H1 (cell line): ENCODE measurements around the gene ABI3BP. TPM values are rescaled to one million over a fixed set of nuclear protein-coding genes. Genes with fewer than 3 reads are reported as not detected.

ENCODE experiments used
- CTCF ChIA-PET: fragments of 300-600 bp; sonication (Branson Sonifier 250); formaldehyde crosslinking; loops from one replicate; lab custom pipeline; 2021; ENCODE audit not compliant: partially characterized antibody; lab: Charles Lee
- POLR2A ChIA-PET: fragments of 300-600 bp; sonication (Branson Sonifier 250); formaldehyde crosslinking; loops from one replicate; lab custom pipeline; 2021; ENCODE audit warnings: inconsistent platforms; ENCODE audit not compliant: partially characterized antibody; lab: Charles Lee
- DNase-seq, 2 experiments: peaks; one replicate each; pipeline versions ENCODE4 v3.0.0 to v3.0.0-alpha.2; 2010 to 2022; ENCODE audit warnings: low spot score in 2 of 2, low read depth in 1 of 2, mixed read lengths in 1 of 2
- FAIRE-seq: peaks from 2 replicates; lab custom pipeline; 2011; peaks lifted over from hg19 to GRCh38; lab: Jason Lieb, UNC
- H2AFZ ChIP-seq: 2 replicates; pipeline ENCODE4 v1.8.1; 2012; ENCODE audit warnings: low read length, inconsistent platforms
- H2AK5ac ChIP-seq: 2 replicates; pipeline ENCODE4 v1.6.1; 2013; ENCODE audit warnings: low read depth, low read length
- H2BK120ac ChIP-seq: replicated peaks from 2 replicates; pipeline ENCODE3; 2013; ENCODE audit warnings: low read depth, low read length, inconsistent platforms
- H2BK12ac ChIP-seq: 2 replicates; pipeline ENCODE4 v1.6.1; 2013; ENCODE audit warnings: low read depth, low read length
- H2BK15ac ChIP-seq: 2 replicates; pipeline ENCODE4 v1.6.1; 2013; ENCODE audit warnings: low read length
- H2BK20ac ChIP-seq: 2 replicates; pipeline ENCODE4 v1.6.1; 2013; ENCODE audit warnings: low read length
- H2BK5ac ChIP-seq: 2 replicates; pipeline ENCODE4 v1.6.1; 2013; ENCODE audit warnings: low read depth, low read length
- H3K14ac ChIP-seq: 2 replicates; pipeline ENCODE4 v1.6.1; 2013; ENCODE audit warnings: inconsistent platforms; ENCODE audit not compliant: insufficient read length
- H3K18ac ChIP-seq: 2 replicates; pipeline ENCODE4 v1.6.1; 2013; ENCODE audit warnings: low read length; ENCODE audit errors: extremely low read depth
- H3K23ac ChIP-seq: 2 replicates; pipeline ENCODE4 v1.6.1; 2013; ENCODE audit warnings: inconsistent platforms; ENCODE audit not compliant: insufficient read length
- H3K23me2 ChIP-seq: 2 replicates; pipeline ENCODE4 v1.6.1; 2013; ENCODE audit warnings: low read depth, low read length
- H3K27ac ChIP-seq: 2 replicates; pipeline ENCODE4 v1.6.1; 2011; ENCODE audit warnings: low read depth, low read length, inconsistent platforms
- H3K27me3 ChIP-seq, 4 experiments: replicated peaks in 1 of 4; 1 replicate in 1 of 4; 2 replicates in 3 of 4; pipeline versions ENCODE4 v1.6.1 to v1.8.1; 2011 to 2013; ENCODE audit warnings: low read length in 3 of 4, mild to moderate bottlenecking in 3 of 4, inconsistent platforms in 2 of 4, mixed read lengths in 2 of 4, moderate library complexity in 1 of 4; ENCODE audit not compliant: control insufficient read depth in 3 of 4, insufficient read depth in 3 of 4; ENCODE audit errors: extremely low read depth in 1 of 4
- H3K36me3 ChIP-seq, 4 experiments: 2 replicates each; pipeline versions ENCODE4 v1.6.1 to v1.8.1; 2011 to 2013; ENCODE audit warnings: mild to moderate bottlenecking in 4 of 4, low read length in 3 of 4, moderate library complexity in 2 of 4, control low read depth in 1 of 4, inconsistent platforms in 1 of 4; ENCODE audit not compliant: insufficient read depth in 4 of 4, control insufficient read depth in 2 of 4
- H3K4ac ChIP-seq: replicated peaks from 2 replicates; pipeline ENCODE3; 2013; ENCODE audit warnings: low read length, low read depth, mixed read lengths, inconsistent platforms; ENCODE audit not compliant: insufficient read length
- H3K4me1 ChIP-seq, 4 experiments: replicated peaks in 1 of 4; 1 replicate in 1 of 4; 2 replicates in 3 of 4; pipeline versions ENCODE4 v1.6.1 to v1.8.1; 2011 to 2013; ENCODE audit warnings: low read length in 3 of 4, inconsistent platforms in 2 of 4, mixed read lengths in 1 of 4; ENCODE audit not compliant: insufficient read depth in 4 of 4, control insufficient read depth in 3 of 4
- H3K4me2 ChIP-seq, 2 experiments: 2 replicates each; pipeline versions ENCODE4 v1.6.1 to v1.8.1; 2011 to 2013; ENCODE audit warnings: low read depth in 2 of 2, low read length in 2 of 2, control low read depth in 1 of 2, inconsistent platforms in 1 of 2, mild to moderate bottlenecking in 1 of 2; ENCODE audit not compliant: insufficient read depth in 1 of 2
- H3K4me3 ChIP-seq, 4 experiments: fragments of 200-600, 300-600 bp in 1 of 4; sonication (generic), shearing (Covaris generic), sonication (Bioruptor Twin) in 1 of 4; 2 replicates each; pipeline versions ENCODE4 v1.5.1 to v1.8.1; 2011 to 2016; ENCODE audit warnings: low read length in 4 of 4, low read depth in 3 of 4, control low read depth in 2 of 4, inconsistent platforms in 2 of 4, mild to moderate bottlenecking in 2 of 4, mixed read lengths in 1 of 4, moderate library complexity in 1 of 4; ENCODE audit not compliant: insufficient read depth in 2 of 4; ENCODE audit errors: extremely low read depth in 1 of 4
- H3K56ac ChIP-seq: replicated peaks from 2 replicates; pipeline ENCODE3; 2013; ENCODE audit warnings: low read depth, mild to moderate bottlenecking, mixed read lengths, low read length, inconsistent platforms; ENCODE audit not compliant: insufficient read length
- H3K79me1 ChIP-seq: 2 replicates; pipeline ENCODE4 v1.6.1; 2013; ENCODE audit warnings: low read depth, low read length, control low read depth
- H3K79me2 ChIP-seq, 2 experiments: 2 replicates each; pipeline versions ENCODE4 v1.6.1 to v1.8.1; 2012 to 2013; ENCODE audit warnings: low read length in 2 of 2, mild to moderate bottlenecking in 2 of 2, inconsistent platforms in 1 of 2; ENCODE audit not compliant: insufficient read depth in 2 of 2, control insufficient read depth in 1 of 2
- H3K9ac ChIP-seq, 4 experiments: replicated peaks in 1 of 4; 1 replicate in 1 of 4; 2 replicates in 3 of 4; pipeline versions ENCODE4 v1.6.1 to v1.8.1; 2011 to 2013; ENCODE audit warnings: low read depth in 3 of 4, low read length in 3 of 4, control low read depth in 2 of 4, mild to moderate bottlenecking in 2 of 4, moderate library complexity in 2 of 4, inconsistent platforms in 1 of 4; ENCODE audit errors: extremely low read depth in 1 of 4
- H3K9me3 ChIP-seq, 2 experiments: 2 replicates each; pipeline versions ENCODE4 v1.6.1 to v1.8.1; 2012 to 2013; ENCODE audit warnings: mild to moderate bottlenecking in 2 of 2, moderate library complexity in 2 of 2, control low read depth in 1 of 2, inconsistent platforms in 1 of 2, low read depth in 1 of 2, low read length in 1 of 2, mixed read lengths in 1 of 2; ENCODE audit not compliant: insufficient read depth in 2 of 2
- H4K20me1 ChIP-seq, 2 experiments: replicated peaks in 1 of 2; 2 replicates each; pipeline versions ENCODE3 to v1.8.1; 2011 to 2013; ENCODE audit warnings: inconsistent platforms in 2 of 2, low read length in 2 of 2, mild to moderate bottlenecking in 1 of 2; ENCODE audit not compliant: insufficient read depth in 2 of 2, control insufficient read depth in 1 of 2
- H4K5ac ChIP-seq: 2 replicates; pipeline ENCODE4 v1.6.1; 2013; ENCODE audit warnings: low read length, low read depth, mixed read lengths, inconsistent platforms; ENCODE audit not compliant: insufficient read length
- H4K8ac ChIP-seq: 2 replicates; pipeline ENCODE4 v1.8.0; 2013; ENCODE audit warnings: mild to moderate bottlenecking, moderate library complexity, low read length, inconsistent platforms; ENCODE audit not compliant: insufficient read depth; ENCODE audit errors: extremely low read depth
- H4K91ac ChIP-seq: replicated peaks from 2 replicates; pipeline ENCODE3; 2013; ENCODE audit warnings: low read length, mixed read lengths, inconsistent platforms; ENCODE audit not compliant: insufficient read length
- ATF3 ChIP-seq: IDR thresholded peaks from 2 replicates; pipeline ENCODE4 v1.6.1; 2011; ENCODE audit warnings: low read depth, mild to moderate bottlenecking, low read length; ENCODE audit not compliant: insufficient read depth
- BACH1 ChIP-seq: IDR thresholded peaks from 2 replicates; pipeline ENCODE4 v1.6.1; 2012; ENCODE audit warnings: low read length, improper control_type of control experiment
- CBX5 ChIP-seq: fragments of 300-800, 300-1000 bp; sonication (generic); IDR thresholded peaks from 2 replicates; pipeline ENCODE4 v1.7.1; 2016; ENCODE audit warnings: antibody characterized with exemption, low read length, low read depth
- CHD1 ChIP-seq: IDR thresholded peaks from 2 replicates; pipeline ENCODE4 v1.6.1; 2012; ENCODE audit warnings: low read depth, low read length, improper control_type of control experiment
- CTBP2 ChIP-seq: IDR thresholded peaks from 2 replicates; pipeline ENCODE4 v1.7.0; 2011; ENCODE audit warnings: borderline replicate concordance, mild to moderate bottlenecking, moderate library complexity, mixed read lengths, low read length; ENCODE audit not compliant: insufficient read depth, insufficient read length
- EZH2 ChIP-seq: fragments of 200-600 bp; sonication (generic); IDR thresholded peaks from 2 replicates; pipeline ENCODE4 v1.7.1; 2012; ENCODE audit warnings: low read depth, mild to moderate bottlenecking, moderate library complexity, low read length, inconsistent platforms; ENCODE audit not compliant: severe bottlenecking
- KDM5A ChIP-seq: fragments of 200-600 bp; IDR thresholded peaks from 2 replicates; pipeline ENCODE4 v1.7.1; 2012; ENCODE audit warnings: mild to moderate bottlenecking, low read length, inconsistent platforms, mixed read lengths
- MAX ChIP-seq: IDR thresholded peaks from 2 replicates; pipeline ENCODE4 v1.6.1; 2012; ENCODE audit warnings: inconsistent platforms
- POLR2A ChIP-seq, 2 experiments: IDR thresholded peaks; 1 replicate in 1 of 2; 2 replicates in 1 of 2; pipeline ENCODE4 v1.6.1; 2011; ENCODE audit warnings: low read depth in 2 of 2, low read length in 2 of 2, mild to moderate bottlenecking in 2 of 2; ENCODE audit errors: control extremely low read depth in 1 of 2
- RNF2 ChIP-seq: fragments of 200-900, 300-1000 bp; sonication (generic); IDR thresholded peaks from 2 replicates; pipeline ENCODE4 v1.7.1; 2016; ENCODE audit warnings: borderline replicate concordance, low read depth, mild to moderate bottlenecking, antibody characterized with exemption, low read length; ENCODE audit not compliant: poor library complexity, severe bottlenecking; ENCODE audit errors: missing control alignments
- SP1 ChIP-seq: IDR thresholded peaks from 2 replicates; pipeline ENCODE4 v1.6.1; 2011; ENCODE audit warnings: low read depth, low read length
- SRF ChIP-seq: IDR thresholded peaks from 2 replicates; pipeline ENCODE4 v1.6.1; 2011; ENCODE audit warnings: mild to moderate bottlenecking, low read depth, low read length, moderate library complexity
- TCF12 ChIP-seq: IDR thresholded peaks from 2 replicates; pipeline ENCODE4 v1.6.1; 2011; ENCODE audit warnings: low read depth, mild to moderate bottlenecking, low read length
- TEAD4 ChIP-seq: IDR thresholded peaks from 2 replicates; pipeline ENCODE4 v1.6.1; 2012; ENCODE audit warnings: low read depth, low read length, inconsistent platforms, mixed read lengths
- WGBS, 2 experiments: shearing (Covaris generic) in 1 of 2; methylation state at CpG; one replicate each; pipeline versions ENCODE4 v1.1.6 to v1.1.7; 2013 to 2015; ENCODE audit warnings: low lambda C conversion rate in 2 of 2, mixed read lengths in 2 of 2, inconsistent platforms in 1 of 2, low coverage in 1 of 2, missing lambda C conversion rate in 1 of 2; ENCODE audit not compliant: insufficient replicate concordance in 2 of 2, insufficient coverage in 1 of 2, insufficient read length in 1 of 2; ENCODE audit errors: extremely low coverage in 1 of 2, missing lambda C conversion rate in 1 of 2; 5-methylcytosine and 5-hydroxymethylcytosine counted together
- polyA plus RNA-seq, 7 experiments: library from polyadenylated mRNA; depleted of rRNA in 3 of 7; stranded (reverse) in 5 of 7; unstranded in 2 of 7; fragments of >200 nt in 5 of 7; fragments of 200-250 nt in 2 of 7; gene quantifications; 1 replicate in 5 of 7; 2 replicates in 1 of 7; 4 replicates in 1 of 7; pipeline versions ENCODE4 v1.2.1 to v1.2.3, GENCODE V29; 2011 to 2013; ENCODE audit warnings: missing spikeins in 2 of 7, mixed read lengths in 2 of 7
- total RNA-seq: library from RNA; stranded (reverse); fragmentation: NEBNext Ultra II Directional; extraction: Animal tissue kit (Norgen Biotek cat#: 25700); gene quantifications from 2 replicates; pipeline ENCODE4 v1.2.1, GENCODE V29; 2021

ABI3BP gene
- total and polyA plus RNA-seq, 2 of the 8 experiments (the other 6 are each of a cell fraction or from before 2014, with no cell fraction given), result 0.08 to 0.32 TPM

- no peaks in the 10 kb centered on the region for H3K9me3 ChIP-seq
- H3K4ac ChIP-seq, result no peak overlapping the region
- no peak overlapping the region for H2BK12ac ChIP-seq
- H3K27ac ChIP-seq, result no peak overlapping the region
- H3K23me2 ChIP-seq, result no peaks in the 10 kb centered on the region
- no peak overlapping the region for H3K4me2 ChIP-seq
- H2BK15ac ChIP-seq, result no peak overlapping the region
- H2BK20ac ChIP-seq, result no peak overlapping the region
- no peak overlapping the region for H2BK5ac ChIP-seq
- no peak overlapping the region for H3K9ac ChIP-seq
- no peak overlapping the region for H3K4me3 ChIP-seq
- H3K79me1 ChIP-seq, result peaks cover 2% of the 10 kb centered on the region; the same call in 1 of the 2 replicates
- peaks cover 7 to 84% of the 10 kb centered on the region in 2 experiments; a peak in 3 of 4 replicates for H3K79me2 ChIP-seq
- H2AK5ac ChIP-seq, result no peak overlapping the region
- DNase-seq (no peak), FAIRE-seq (no peak)
- no peak overlapping the region for H3K23ac ChIP-seq
- no peaks in the 10 kb centered on the region for H3K4me1 ChIP-seq
- H4K91ac ChIP-seq, result no peak overlapping the region
- H3K27me3 ChIP-seq, result no peaks in the 10 kb centered on the region
- no peak overlapping the region for H3K56ac ChIP-seq
- CTCF ChIA-PET, result interaction anchor here (1.5 to 1.7 kb wide), 2 partner anchors 9 to 257 kb away, joined by 5 read pairs; no protein-coding TSS in a partner anchor
- H4K20me1 ChIP-seq, result peaks cover 2 to 7% of the 10 kb centered on the region in 2 experiments
- POLR2A ChIA-PET, result interaction anchor here (1.7 kb wide), 1 partner anchor 9 kb away, joined by 7 read pairs; no protein-coding TSS in a partner anchor
- no peak overlapping the region for H3K18ac ChIP-seq
- H3K36me3 ChIP-seq, result peaks cover 3 to 48% (median 13%) of the 10 kb centered on the region in 4 experiments
- no peak overlapping the region for H2BK120ac ChIP-seq
- WGBS, 2 experiments, result 72% methylated on average over 1 of the region's 1 CpG; no CpG with 5 or more reads in 1 of the 2 experiments
- H3K14ac ChIP-seq, result no peak overlapping the region
- H2AFZ ChIP-seq, result no peak overlapping the region
- H4K8ac ChIP-seq, result no peak overlapping the region
- no peak overlapping the region for H4K5ac ChIP-seq
- TF ChIP-seq SRF, result no peak
- no peak for TF ChIP-seq CBX5
- no peak for TF ChIP-seq TCF12
- TF ChIP-seq CTBP2, result no peak
- TF ChIP-seq POLR2A (IDR thresholded peaks at IDR 0.05; ENCODE audit: control extremely low read depth in 1 of 2, low read depth in 2 of 2, low read length in 2 of 2), result no peak
- TF ChIP-seq ATF3, result no peak
- TF ChIP-seq KDM5A, result no peak
- TF ChIP-seq EZH2, result no peak
- TF ChIP-seq TEAD4, result no peak
- TF ChIP-seq RNF2, result no peak
- no peak for TF ChIP-seq BACH1
- no peak for TF ChIP-seq MAX
- TF ChIP-seq SP1, result no peak
- no peak for TF ChIP-seq CHD1
These were observed 274.1 kb downstream of the ABI3BP start for GRCh38 chr3:100719136-100719535.
